HG03460 (cell line): ENCODE results near the gene DNM3.

ENCODE experiments used
- ATAC-seq: cut with Tn5 transposase; IDR thresholded peaks from one replicate; pipeline ENCODE4 v1.9.1; 2021; ENCODE audit not compliant: unreplicated experiment

Gene DNM3

GRCh38 chr1:172442404-172442803, 601.1 kb downstream of the DNM3 start:
- no peak for ATAC-seq

DNA sequence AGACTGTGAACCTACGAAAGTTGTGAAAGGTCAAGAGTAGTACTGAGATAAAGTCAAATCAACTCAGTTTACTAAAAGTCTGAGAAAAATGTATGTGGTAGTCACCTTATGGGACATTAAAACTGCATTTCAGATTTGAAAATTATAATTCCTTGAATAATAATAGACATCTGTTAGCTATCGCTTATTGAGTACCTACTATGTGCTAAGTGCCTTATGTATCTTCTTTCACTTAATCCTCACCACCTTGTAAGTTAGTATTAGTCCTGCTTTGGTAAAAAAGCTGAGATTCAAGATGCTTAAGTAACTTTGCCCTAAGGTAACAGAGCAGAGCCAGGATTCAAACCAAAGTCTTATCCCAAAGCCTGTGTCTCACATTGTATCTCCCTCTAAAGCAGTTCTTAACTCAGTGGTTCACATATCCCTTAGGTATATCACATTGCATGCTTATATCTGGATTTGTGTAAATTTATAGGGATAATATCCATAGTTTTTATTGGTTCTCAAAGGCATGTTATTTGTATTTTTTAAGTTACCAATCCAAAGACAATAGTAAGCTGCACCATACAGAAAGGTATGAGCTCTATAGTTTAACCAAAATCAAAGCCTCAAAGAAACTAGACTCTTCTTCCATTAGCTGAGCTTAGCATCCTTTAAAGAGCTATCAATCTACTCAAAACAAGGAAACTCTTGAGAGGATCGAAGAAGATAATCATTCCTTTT, 601.7 kb downstream of the DNM3 start:
- no peak for ATAC-seq

GRCh38 chr1:172443666-172444453, 602.6 kb downstream of the DNM3 start, which contains the start of gene PIGC:
PIGC (minus strand) TSS chr1:172444069; CDS start chr1:172442622, 1,447 bp downstream.
- peak; percentile 99 for ATAC-seq

DNA sequence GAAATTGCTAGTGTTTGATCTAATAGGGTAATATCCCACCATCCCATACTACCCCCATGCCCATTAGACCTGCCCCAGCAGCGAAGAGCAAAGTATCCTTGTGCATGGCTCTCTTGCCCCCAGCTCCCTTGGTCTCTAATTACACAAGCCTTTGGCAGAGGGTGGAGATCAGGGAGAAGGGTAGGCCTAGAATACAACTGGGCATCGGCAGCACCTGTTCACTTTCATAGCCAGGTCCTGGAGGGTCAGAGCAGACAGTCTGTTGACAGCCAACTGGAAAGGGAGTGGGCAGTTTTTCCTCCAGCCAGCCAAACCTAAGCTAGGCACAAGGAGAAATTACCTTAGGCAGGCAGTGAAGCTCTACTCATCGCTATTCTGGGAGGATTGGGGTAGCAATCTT, 605.2 kb downstream of the DNM3 start:
- no peak for ATAC-seq

DNA sequence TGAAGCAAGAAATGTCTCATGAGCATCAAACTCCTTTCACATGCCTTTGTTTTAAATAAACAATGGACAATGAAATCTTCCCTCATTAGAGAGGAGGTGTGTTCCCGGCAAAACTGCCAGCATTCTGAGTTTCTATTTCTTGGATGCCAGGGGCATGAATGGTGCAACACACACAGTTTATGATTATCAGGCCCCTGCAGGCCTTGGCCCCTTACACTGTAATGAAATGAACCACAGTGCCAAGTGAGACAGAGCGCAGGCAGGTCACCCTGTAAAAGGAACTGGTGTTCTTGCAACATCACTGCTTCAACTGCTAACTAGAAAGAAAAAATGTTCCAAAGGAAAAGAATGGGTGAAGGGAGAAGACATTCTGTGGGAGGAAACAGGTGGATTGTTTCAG, 606.3 kb downstream of the DNM3 start:
- no peak for ATAC-seq

DNA sequence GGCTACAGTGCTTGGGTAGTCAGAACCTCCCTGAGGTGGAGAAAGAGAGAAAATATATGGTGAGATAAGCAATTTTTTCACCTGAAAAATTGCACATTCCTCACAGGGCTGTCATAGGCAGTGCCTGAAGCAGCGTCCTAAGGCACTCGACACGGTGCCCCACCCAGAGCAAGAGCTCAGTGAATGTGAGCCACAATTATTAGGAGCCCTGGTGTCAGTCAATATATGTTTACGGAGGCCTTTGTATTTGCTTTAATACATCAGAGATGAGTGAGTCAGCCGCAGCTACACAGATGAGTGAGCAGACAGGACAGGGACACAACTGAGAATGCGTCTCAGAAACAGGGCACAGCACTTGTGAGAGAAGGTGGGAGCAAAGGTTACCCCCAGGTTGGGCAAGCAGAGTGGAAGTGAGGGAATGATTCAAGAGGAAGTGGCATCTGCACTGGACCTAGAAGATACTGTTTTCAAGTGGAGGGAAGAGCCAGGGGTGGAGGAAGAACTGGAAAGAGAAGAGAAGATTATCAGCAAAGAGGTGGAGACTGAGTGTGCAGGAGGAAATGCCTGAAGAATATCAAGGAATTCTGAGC, 607.8 kb downstream of the DNM3 start:
- no peak for ATAC-seq

GRCh38 chr1:172449585-172450523, 608.6 kb downstream of the DNM3 start:
- ATAC-seq, result peak; percentile 85

DNA sequence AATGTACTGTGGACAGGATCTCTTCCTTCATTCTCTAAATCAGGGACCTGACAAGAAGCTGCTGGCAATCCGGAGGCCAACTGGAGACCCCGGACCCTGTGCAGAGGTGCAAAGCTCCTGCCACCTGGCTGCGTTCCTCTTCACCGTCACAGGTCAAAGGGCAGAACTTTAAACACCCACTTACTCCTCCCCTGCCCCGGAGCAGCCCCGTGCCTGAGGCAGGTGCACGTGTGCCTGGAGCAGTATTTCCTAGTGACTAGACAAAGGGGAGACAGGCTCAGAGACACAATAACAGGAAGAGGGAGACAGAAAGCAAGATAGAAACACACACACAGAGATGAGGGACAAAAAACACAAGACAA, 609.2 kb downstream of the DNM3 start:
- no peak for ATAC-seq

DNA sequence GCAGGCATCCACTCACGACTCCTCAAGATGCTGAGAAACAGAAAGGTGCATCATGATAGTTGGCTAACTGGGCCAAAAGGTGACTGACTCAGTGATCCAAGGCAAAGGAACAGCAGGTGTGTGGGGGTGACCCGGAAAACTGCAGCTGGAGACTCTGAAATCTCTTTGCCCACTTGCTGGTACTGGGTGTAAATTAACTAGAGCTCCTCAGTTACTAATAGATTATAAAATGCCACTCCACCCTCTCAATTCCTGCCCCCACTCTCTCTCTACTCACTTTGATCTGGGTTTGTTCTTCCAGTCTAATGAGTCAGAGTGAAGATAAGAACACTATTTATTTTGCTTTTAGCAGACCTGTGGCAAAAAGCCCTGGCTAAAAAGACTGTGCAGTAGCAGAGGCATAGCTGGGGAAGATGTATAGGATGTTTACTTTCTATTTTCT, 609.7 kb downstream of the DNM3 start:
- no peak for ATAC-seq

DNA sequence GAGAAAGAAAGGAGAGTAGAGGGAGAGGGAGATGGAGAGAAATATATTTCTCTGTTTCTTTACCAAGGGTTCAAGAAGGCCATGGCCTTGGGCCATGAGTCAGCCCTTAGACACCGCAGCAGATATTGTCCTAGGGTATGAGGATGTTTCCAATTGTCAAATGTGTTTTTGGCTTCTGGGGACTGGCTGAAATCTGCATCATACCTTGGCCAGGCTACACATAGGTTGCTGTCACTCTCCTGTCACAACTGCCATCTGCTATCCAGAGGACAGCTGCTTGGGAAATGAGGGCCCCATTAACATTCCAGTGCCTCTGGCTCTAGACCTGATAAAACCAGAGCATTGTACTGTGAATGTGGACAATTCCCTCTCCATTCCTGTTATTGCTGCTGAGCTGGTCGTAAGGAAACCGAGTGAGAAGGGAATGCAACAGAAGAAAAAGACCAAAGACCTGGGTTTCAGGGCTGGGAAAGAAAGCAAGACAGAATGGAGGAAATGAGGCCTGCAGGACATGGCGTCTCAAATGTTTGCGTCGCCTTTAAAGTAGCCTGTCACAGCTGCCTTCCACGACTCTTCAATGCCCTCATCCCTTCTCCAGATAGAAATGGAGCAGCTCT, 611.3 kb downstream of the DNM3 start:
- ATAC-seq, result no peak

DNA sequence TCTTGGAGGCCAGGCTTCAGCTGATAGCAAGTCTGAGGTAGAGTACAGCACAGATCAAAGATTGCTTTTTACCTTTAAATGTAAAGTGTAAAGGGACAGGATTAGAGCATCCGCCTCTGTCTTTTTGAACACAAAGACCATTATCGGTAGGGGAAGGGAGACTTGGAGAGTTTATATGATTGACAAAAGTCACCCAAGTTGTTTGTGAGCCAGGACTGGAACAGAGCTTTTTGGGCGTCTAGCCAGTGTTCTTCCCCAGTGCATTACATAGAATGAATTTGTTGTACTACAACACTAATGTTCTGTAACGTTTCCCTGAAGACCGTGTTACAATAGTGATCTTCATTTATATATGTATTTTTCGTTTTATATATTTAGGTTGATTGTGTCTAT, 611.9 kb downstream of the DNM3 start:
- no peak for ATAC-seq

DNA sequence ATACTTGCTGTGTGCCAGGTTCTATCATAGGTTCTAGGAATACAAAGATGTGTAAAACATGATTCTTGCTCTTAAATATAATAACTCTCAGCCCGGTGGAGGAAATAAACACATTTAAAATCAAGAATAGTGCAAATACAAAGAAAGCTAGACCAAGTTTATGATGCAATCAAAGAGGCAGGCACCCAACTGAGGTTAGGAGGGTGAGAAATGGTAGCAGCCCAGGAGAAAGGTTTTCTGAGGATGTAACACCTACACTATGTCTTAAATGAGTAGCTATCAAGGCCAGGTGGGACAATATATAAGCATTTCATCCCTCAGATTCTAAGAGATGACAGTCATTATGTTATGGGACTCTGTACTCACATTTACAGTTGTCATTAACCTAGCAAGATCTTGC, 612.3 kb downstream of the DNM3 start:
- no peak for ATAC-seq

GRCh38 chr1:172455451-172455850, 614.2 kb downstream of the DNM3 start:
- ATAC-seq, result no peak

DNA sequence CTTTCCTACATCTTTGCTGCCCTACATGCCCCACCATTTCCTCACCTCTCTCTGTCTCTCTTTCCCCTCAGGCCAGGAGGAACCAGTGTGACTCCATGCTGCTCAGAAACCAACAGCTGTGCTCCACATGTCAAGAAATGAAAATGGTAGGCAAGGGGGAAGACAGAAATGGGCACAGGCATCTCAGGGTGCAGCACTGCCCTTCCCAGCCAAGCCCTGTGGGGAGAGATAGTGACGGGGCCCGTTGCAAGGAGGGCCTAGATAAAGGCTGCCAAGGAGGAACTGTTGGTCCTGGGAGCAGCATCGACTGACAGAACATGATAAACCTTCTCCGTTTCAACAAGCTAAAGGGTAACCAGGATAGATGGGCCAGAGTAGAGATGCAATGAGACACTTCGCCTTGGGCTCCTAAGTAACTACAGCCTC, 615.1 kb downstream of the DNM3 start:
- ATAC-seq, result no peak

- ATAC-seq, result no peak
These were observed 616.3 kb downstream of the DNM3 start for GRCh38 chr1:172457479-172458130.

DNA sequence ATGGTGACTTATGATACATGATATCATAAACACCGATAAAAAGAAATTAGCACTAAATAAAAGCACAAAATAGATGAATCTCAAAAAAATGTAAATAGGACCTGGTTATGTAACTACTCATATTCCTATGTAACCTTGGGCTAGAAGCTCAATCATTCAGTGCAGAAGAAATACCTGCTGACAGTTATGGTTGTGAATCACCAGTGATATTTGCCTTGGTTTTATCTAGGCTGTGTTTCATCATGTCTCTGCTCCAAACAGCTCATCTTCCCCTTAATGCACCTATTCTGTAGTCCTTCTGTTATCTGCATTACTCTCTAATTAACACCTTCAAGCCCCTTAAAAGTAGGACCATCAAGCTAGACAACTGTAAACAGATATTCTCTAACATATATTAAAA, 618.9 kb downstream of the DNM3 start:
- ATAC-seq, result no peak

DNA sequence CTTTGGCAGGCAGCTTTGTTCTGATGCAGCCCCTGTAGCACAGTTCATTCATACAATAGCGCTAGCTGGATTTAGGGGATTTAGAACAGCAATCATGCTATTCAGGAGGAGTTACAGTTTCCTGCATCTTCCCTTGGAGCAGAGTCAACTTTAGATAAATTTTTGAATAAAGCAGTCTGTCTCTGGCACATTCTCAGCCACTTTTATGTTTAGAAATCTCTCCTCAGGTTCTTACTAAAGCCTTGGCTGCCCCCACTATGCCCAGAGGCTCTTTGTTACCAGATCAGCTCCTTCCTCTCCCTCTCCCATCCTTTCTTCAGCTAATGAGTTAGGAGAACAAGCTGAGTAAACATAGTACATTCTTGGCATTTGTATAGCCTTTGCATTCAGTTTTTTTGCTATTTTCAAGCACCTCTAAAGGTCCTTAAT, 619.6 kb downstream of the DNM3 start:
- no peak for ATAC-seq
